ENCODE results near the gene IFI6. TPM values are rescaled to one million over a fixed set of nuclear protein-coding genes. Genes with fewer than 3 reads are reported as not detected.

IFI6 gene
- total RNA-seq, 1 experiment from 2014 or later: 426 TPM

- no peaks in the 10 kb centered on the region for H3K36me3 Mint-ChIP-seq (ENCODE audit: insufficient read depth, unreplicated experiment)
- no peak overlapping the region for H3K4me3 Mint-ChIP-seq (ENCODE audit: low read depth, unreplicated experiment)
- CTCF ChIA-PET: no interaction called here
- no peak for DNase-seq
- no peak for TF ChIP-seq CTCF (IDR thresholded peaks at IDR 0.05; ENCODE audit: unreplicated experiment)
- peaks cover 14% of the 10 kb centered on the region for H3K27me3 Mint-ChIP-seq (ENCODE audit: unreplicated experiment)
- peaks cover 17% of the 10 kb centered on the region for H3K4me1 Mint-ChIP-seq (ENCODE audit: low read depth, unreplicated experiment)
- no peak overlapping the region for H3K27ac Mint-ChIP-seq (ENCODE audit: unreplicated experiment)
- BruUV-seq (replicated peaks): no TSS peak
- H3K9me3 Mint-ChIP-seq (ENCODE audit: low read depth, unreplicated experiment): peaks cover 6% of the 10 kb centered on the region
- intact Hi-C loops (cut with micrococcal nuclease; ENCODE audit: unreplicated experiment): no loop called here
Observed at GRCh38 chr1:27713869-27714513, 42.0 kb upstream of the IFI6 start.

GRCh38 chr1:27713139-27713725 is 41.2 kb upstream of the IFI6 start:
- Mint-ChIP-seq H3K36me3 (ENCODE audit: insufficient read depth, unreplicated experiment) (no peaks in the 10 kb centered on the region), H3K4me3 (ENCODE audit: low read depth, unreplicated experiment) (no peak overlapping the region), H3K27ac (ENCODE audit: unreplicated experiment) (no peak overlapping the region), H3K9me3 (ENCODE audit: low read depth, unreplicated experiment) (peaks cover 6% of the 10 kb centered on the region), H3K4me1 (ENCODE audit: low read depth, unreplicated experiment) (peaks cover 17% of the 10 kb centered on the region), H3K27me3 (ENCODE audit: unreplicated experiment) (peaks cover 14% of the 10 kb centered on the region)
- TF ChIP-seq CTCF (IDR thresholded peaks at IDR 0.05; ENCODE audit: unreplicated experiment): no peak
- peak; percentile 10 for DNase-seq
- CTCF ChIA-PET: interaction anchor here (1.0 kb wide), 1 partner anchor 12 kb away, joined by 5 read pairs; the partner anchor contains the start of gene FAM76A
- no TSS peak for BruUV-seq (replicated peaks)
- intact Hi-C loops (cut with micrococcal nuclease; ENCODE audit: unreplicated experiment): no loop called here

GRCh38 chr1:27710574-27710973 is 38.6 kb upstream of the IFI6 start:
- Mint-ChIP-seq H3K27me3 (ENCODE audit: unreplicated experiment) (no peaks in the 10 kb centered on the region), H3K27ac (ENCODE audit: unreplicated experiment) (no peak overlapping the region), H3K9me3 (ENCODE audit: low read depth, unreplicated experiment) (no peaks in the 10 kb centered on the region), H3K4me3 (ENCODE audit: low read depth, unreplicated experiment) (no peak overlapping the region), H3K4me1 (ENCODE audit: low read depth, unreplicated experiment) (peaks cover 17% of the 10 kb centered on the region), H3K36me3 (ENCODE audit: insufficient read depth, unreplicated experiment) (no peaks in the 10 kb centered on the region)
- BruUV-seq (replicated peaks): no TSS peak
- CTCF ChIA-PET: no interaction called here
- DNase-seq: no peak
- intact Hi-C loops (cut with micrococcal nuclease; ENCODE audit: unreplicated experiment): no loop called here
- TF ChIP-seq CTCF (IDR thresholded peaks at IDR 0.05; ENCODE audit: unreplicated experiment): no peak

GRCh38 chr1:27705545-27705944 is 33.6 kb upstream of the IFI6 start:
- Mint-ChIP-seq H3K9me3 (ENCODE audit: low read depth, unreplicated experiment) (peaks cover 6% of the 10 kb centered on the region), H3K4me1 (ENCODE audit: low read depth, unreplicated experiment) (no peaks in the 10 kb centered on the region), H3K27me3 (ENCODE audit: unreplicated experiment) (no peaks in the 10 kb centered on the region), H3K27ac (ENCODE audit: unreplicated experiment) (no peak overlapping the region), H3K4me3 (ENCODE audit: low read depth, unreplicated experiment) (no peak overlapping the region), H3K36me3 (ENCODE audit: insufficient read depth, unreplicated experiment) (peaks cover 4% of the 10 kb centered on the region)
- CTCF ChIA-PET: interaction anchor here (0.6 kb wide), 2 partner anchors 36 to 67 kb away, joined by 3 read pairs; partner anchors contain the start of gene STX12
- TF ChIP-seq CTCF (IDR thresholded peaks at IDR 0.05; ENCODE audit: unreplicated experiment): no peak
- BruUV-seq (replicated peaks): no TSS peak
- no peak for DNase-seq
- intact Hi-C loops (cut with micrococcal nuclease; ENCODE audit: unreplicated experiment): no loop called here
